ENCODE data around the gene HSD3B2.

Gene HSD3B2

GRCh38 chr1:119396982-119397381 is 18.0 kb upstream of the HSD3B2 start:
- DNase-seq (ENCODE audit: low read depth, low spot score) = no peak

GRCh38 chr1:119397986-119398385 is 17.0 kb upstream of the HSD3B2 start:
- DNase-seq (ENCODE audit: low read depth, low spot score) = no peak

- no peak for DNase-seq (ENCODE audit: low read depth, low spot score)
These were observed 10.2 kb upstream of the HSD3B2 start for GRCh38 chr1:119404736-119405135.

- DNase-seq (ENCODE audit: low read depth, low spot score) = peak; percentile 32
These were observed 5.2 kb upstream of the HSD3B2 start for GRCh38 chr1:119409731-119410130.

- no peak for DNase-seq (ENCODE audit: low read depth, low spot score)
These were observed 4.0 kb upstream of the HSD3B2 start for GRCh38 chr1:119410961-119411360.

- DNase-seq (ENCODE audit: low read depth, low spot score) = no peak
These were observed 1.2 kb downstream of the HSD3B2 start for GRCh38 chr1:119416006-119416640.

GRCh38 chr1:119419109-119419508 is 4.2 kb downstream of the HSD3B2 start:
- no peak for DNase-seq (ENCODE audit: low read depth, low spot score)

- DNase-seq (ENCODE audit: low read depth, low spot score) = no peak
These were observed 5.7 kb downstream of the HSD3B2 start for GRCh38 chr1:119420638-119421037.

GRCh38 chr1:119422631-119423030 is 7.7 kb downstream of the HSD3B2 start:
- no peak for DNase-seq (ENCODE audit: low read depth, low spot score)

- no peak for DNase-seq (ENCODE audit: low read depth, low spot score)
These were observed 14.0 kb downstream of the HSD3B2 start for GRCh38 chr1:119428991-119429390.

GRCh38 chr1:119429687-119430086 is 14.7 kb downstream of the HSD3B2 start:
- no peak for DNase-seq (ENCODE audit: low read depth, low spot score)

GRCh38 chr1:119430486-119430885 is 15.5 kb downstream of the HSD3B2 start:
- DNase-seq (ENCODE audit: low read depth, low spot score) = no peak

GRCh38 chr1:119431836-119432235 is 16.9 kb downstream of the HSD3B2 start:
- DNase-seq (ENCODE audit: low read depth, low spot score) = no peak

- no peak for DNase-seq (ENCODE audit: low read depth, low spot score)
These were observed 20.1 kb downstream of the HSD3B2 start for GRCh38 chr1:119435052-119435451.

- no peak for DNase-seq (ENCODE audit: low read depth, low spot score)
These were observed 23.8 kb downstream of the HSD3B2 start for GRCh38 chr1:119438761-119439160.

- DNase-seq (ENCODE audit: low read depth, low spot score) = no peak
These were observed 25.9 kb downstream of the HSD3B2 start for GRCh38 chr1:119440721-119441307.

GRCh38 chr1:119442756-119443155 is 27.8 kb downstream of the HSD3B2 start:
- no peak for DNase-seq (ENCODE audit: low read depth, low spot score)

- no peak for DNase-seq (ENCODE audit: low read depth, low spot score)
These were observed 31.4 kb downstream of the HSD3B2 start for GRCh38 chr1:119446321-119446720.

GRCh38 chr1:119447344-119448126 is 32.6 kb downstream of the HSD3B2 start:
- DNase-seq (ENCODE audit: low read depth, low spot score) = no peak

- DNase-seq (ENCODE audit: low read depth, low spot score) = no peak
These were observed 33.2 kb downstream of the HSD3B2 start for GRCh38 chr1:119448127-119448511.

- no peak for DNase-seq (ENCODE audit: low read depth, low spot score)
These were observed 35.0 kb downstream of the HSD3B2 start for GRCh38 chr1:119449971-119450370.

GRCh38 chr1:119451158-119451557 is 36.2 kb downstream of the HSD3B2 start:
- no peak for DNase-seq (ENCODE audit: low read depth, low spot score)

GRCh38 chr1:119452091-119452490 is 37.1 kb downstream of the HSD3B2 start:
- no peak for DNase-seq (ENCODE audit: low read depth, low spot score)
